Activated naive CD4-positive, alpha-beta T cell treated with anti-CD3 and anti-CD28 coated beads, Interleukin-2, amount 10 ng/mL, durations not matched to agents 7 days and 5 days (primary cell): Measurements from ENCODE around the gene DNAH6.

Experiments used
- CTCF ChIA-PET: fragments of 350-600 bp; sonication (Branson Sonifier 250); formaldehyde crosslinking; loops from one replicate; lab custom pipeline; 2021; ENCODE audit warnings: antibody characterized with exemption; lab: Charles Lee
- DNase-seq: peaks from one replicate; pipeline ENCODE4 v3.0.0-alpha.2; 2020
- H3K27ac Mint-ChIP-seq: one replicate; pipeline ENCODE4 v1.8.0; 2021; ENCODE audit warnings: mild to moderate bottlenecking, moderate library complexity, mixed read lengths
- H3K27me3 Mint-ChIP-seq: one replicate; pipeline ENCODE4 v1.8.0; 2021; ENCODE audit warnings: mild to moderate bottlenecking, mixed read lengths
- H3K36me3 Mint-ChIP-seq: one replicate; pipeline ENCODE4 v1.8.0; 2021; ENCODE audit warnings: mixed read lengths
- H3K4me1 Mint-ChIP-seq: one replicate; pipeline ENCODE4 v1.8.0; 2021; ENCODE audit warnings: mixed read lengths
- H3K4me3 Mint-ChIP-seq: one replicate; pipeline ENCODE4 v1.8.0; 2021; ENCODE audit warnings: mild to moderate bottlenecking, moderate library complexity, mixed read lengths
- H3K9me3 Mint-ChIP-seq: one replicate; pipeline ENCODE4 v1.8.0; 2021; ENCODE audit warnings: mixed read lengths

DNAH6 gene

GRCh38 chr2:84801811-84802210 is 285.5 kb downstream of the DNAH6 start:
- peaks cover 22% of the 10 kb centered on the region for H3K9me3 Mint-ChIP-seq
- no peak overlapping the region for H3K27ac Mint-ChIP-seq
- H3K36me3 Mint-ChIP-seq, result peaks cover 20% of the 10 kb centered on the region
- no peak for DNase-seq
- CTCF ChIA-PET, result no interaction called here
- H3K4me3 Mint-ChIP-seq, result no peak overlapping the region
- H3K4me1 Mint-ChIP-seq, result peaks cover 16% of the 10 kb centered on the region
- no peaks in the 10 kb centered on the region for H3K27me3 Mint-ChIP-seq

- no peak overlapping the region for H3K27ac Mint-ChIP-seq
- CTCF ChIA-PET, result no interaction called here
- no peaks in the 10 kb centered on the region for H3K27me3 Mint-ChIP-seq
- H3K9me3 Mint-ChIP-seq, result peaks cover 18% of the 10 kb centered on the region
- no peak overlapping the region for H3K4me3 Mint-ChIP-seq
- H3K36me3 Mint-ChIP-seq, result peaks cover 14% of the 10 kb centered on the region
- H3K4me1 Mint-ChIP-seq, result peaks cover 8% of the 10 kb centered on the region
- no peak for DNase-seq
Observed at GRCh38 chr2:84805250-84805958, 289.1 kb downstream of the DNAH6 start.

- Mint-ChIP-seq H3K9me3 (peaks cover 10% of the 10 kb centered on the region), H3K27ac (no peak overlapping the region), H3K27me3 (no peaks in the 10 kb centered on the region), H3K36me3 (peaks cover 9% of the 10 kb centered on the region), H3K4me3 (no peak overlapping the region), H3K4me1 (peaks cover 2% of the 10 kb centered on the region)
- CTCF ChIA-PET, result interaction anchor here (1.6 kb wide), 1 partner anchor 65 kb away, joined by 4 read pairs; no protein-coding TSS in a partner anchor
- no peak for DNase-seq
Observed at GRCh38 chr2:84807063-84807485, 290.8 kb downstream of the DNAH6 start.

GRCh38 chr2:84808279-84808678 is 292.0 kb downstream of the DNAH6 start:
- CTCF ChIA-PET, result no interaction called here
- DNase-seq, result no peak
- H3K4me1 Mint-ChIP-seq, result no peaks in the 10 kb centered on the region

GRCh38 chr2:84811839-84812431 is 295.6 kb downstream of the DNAH6 start:
- H3K4me1 Mint-ChIP-seq, result peaks cover 16% of the 10 kb centered on the region
- CTCF ChIA-PET, result no interaction called here
- DNase-seq, result no peak
- H3K4me3 Mint-ChIP-seq, result no peak overlapping the region
- peaks cover 14% of the 10 kb centered on the region for H3K36me3 Mint-ChIP-seq
- H3K27me3 Mint-ChIP-seq, result no peaks in the 10 kb centered on the region
- H3K9me3 Mint-ChIP-seq, result peaks cover 3% of the 10 kb centered on the region
- H3K27ac Mint-ChIP-seq, result no peak overlapping the region

More at GRCh38 chr2:84808279-84808678, 292.0 kb downstream of the DNAH6 start:
- Mint-ChIP-seq H3K9me3 (no peaks in the 10 kb centered on the region), H3K36me3 (peaks cover 4% of the 10 kb centered on the region), H3K4me3 (no peak overlapping the region), H3K27ac (no peak overlapping the region), H3K27me3 (no peaks in the 10 kb centered on the region)

- no peak overlapping the region for H3K4me3 Mint-ChIP-seq
- CTCF ChIA-PET, result no interaction called here
Observed at GRCh38 chr2:84815146-84815545, 298.8 kb downstream of the DNAH6 start.

GRCh38 chr2:84816426-84817026 is 300.2 kb downstream of the DNAH6 start:
- no peak for DNase-seq
- Mint-ChIP-seq H3K27me3 (no peaks in the 10 kb centered on the region), H3K27ac (no peak overlapping the region), H3K4me1 (peaks cover 36% of the 10 kb centered on the region), H3K36me3 (peaks cover 28% of the 10 kb centered on the region), H3K9me3 (peaks cover 3% of the 10 kb centered on the region), H3K4me3 (no peak overlapping the region)
- CTCF ChIA-PET, result no interaction called here

More at GRCh38 chr2:84815146-84815545, 298.8 kb downstream of the DNAH6 start:
- H3K27ac Mint-ChIP-seq, result no peak overlapping the region
- peaks cover 3% of the 10 kb centered on the region for H3K9me3 Mint-ChIP-seq
- DNase-seq, result no peak
- H3K36me3 Mint-ChIP-seq, result peaks cover 23% of the 10 kb centered on the region
- no peaks in the 10 kb centered on the region for H3K27me3 Mint-ChIP-seq
- H3K4me1 Mint-ChIP-seq, result peaks cover 34% of the 10 kb centered on the region

GRCh38 chr2:84817239-84817655 is 300.9 kb downstream of the DNAH6 start:
- Mint-ChIP-seq H3K27me3 (no peaks in the 10 kb centered on the region), H3K9me3 (peaks cover 3% of the 10 kb centered on the region), H3K4me3 (no peak overlapping the region), H3K4me1 (peaks cover 36% of the 10 kb centered on the region), H3K27ac (no peak overlapping the region), H3K36me3 (peaks cover 35% of the 10 kb centered on the region)
- DNase-seq, result no peak
- CTCF ChIA-PET, result interaction anchor here (1.5 kb wide), 1 partner anchor 10 kb away, joined by 5 read pairs; no protein-coding TSS in a partner anchor

- CTCF ChIA-PET, result interaction anchor here (0.6 kb wide), 1 partner anchor 22 kb away, joined by 3 read pairs; no protein-coding TSS in a partner anchor
Observed at GRCh38 chr2:84821806-84822205, 305.5 kb downstream of the DNAH6 start.

GRCh38 chr2:84823229-84823628 is 306.9 kb downstream of the DNAH6 start:
- Mint-ChIP-seq H3K36me3 (peaks cover 65% of the 10 kb centered on the region), H3K4me1 (peaks cover 7% of the 10 kb centered on the region), H3K4me3 (no peak overlapping the region), H3K27me3 (no peaks in the 10 kb centered on the region), H3K27ac (no peak overlapping the region), H3K9me3 (no peaks in the 10 kb centered on the region)
- CTCF ChIA-PET, result no interaction called here
- DNase-seq, result no peak

More at GRCh38 chr2:84821806-84822205, 305.5 kb downstream of the DNAH6 start:
- H3K36me3 Mint-ChIP-seq, result peaks cover 55% of the 10 kb centered on the region
- H3K4me1 Mint-ChIP-seq, result peaks cover 21% of the 10 kb centered on the region
- no peak for DNase-seq
- H3K27me3 Mint-ChIP-seq, result no peaks in the 10 kb centered on the region
- no peak overlapping the region for H3K27ac Mint-ChIP-seq
- no peaks in the 10 kb centered on the region for H3K9me3 Mint-ChIP-seq
- H3K4me3 Mint-ChIP-seq, result no peak overlapping the region

- Mint-ChIP-seq H3K4me1 (peaks cover 2% of the 10 kb centered on the region), H3K27me3 (no peaks in the 10 kb centered on the region), H3K9me3 (no peaks in the 10 kb centered on the region), H3K36me3 (peaks cover 69% of the 10 kb centered on the region), H3K27ac (no peak overlapping the region), H3K4me3 (no peak overlapping the region)
- CTCF ChIA-PET, result no interaction called here
- no peak for DNase-seq
Observed at GRCh38 chr2:84823788-84824187, 307.5 kb downstream of the DNAH6 start.

GRCh38 chr2:84827978-84828575 is 311.8 kb downstream of the DNAH6 start:
- CTCF ChIA-PET, result interaction anchor here (1.0 kb wide), 1 partner anchor 10 kb away, joined by 4 read pairs; no protein-coding TSS in a partner anchor
- DNase-seq, result no peak
- H3K9me3 Mint-ChIP-seq, result no peaks in the 10 kb centered on the region
- no peak overlapping the region for H3K4me3 Mint-ChIP-seq
- no peaks in the 10 kb centered on the region for H3K27me3 Mint-ChIP-seq
- H3K36me3 Mint-ChIP-seq, result peaks cover 57% of the 10 kb centered on the region
- peak overlapping the region; percentile 80 for H3K27ac Mint-ChIP-seq
- H3K4me1 Mint-ChIP-seq, result no peaks in the 10 kb centered on the region

- no peaks in the 10 kb centered on the region for H3K27me3 Mint-ChIP-seq
- H3K27ac Mint-ChIP-seq, result no peak overlapping the region
- peaks cover 50% of the 10 kb centered on the region for H3K36me3 Mint-ChIP-seq
- H3K9me3 Mint-ChIP-seq, result no peaks in the 10 kb centered on the region
- no peak for DNase-seq
- no peak overlapping the region for H3K4me3 Mint-ChIP-seq
- H3K4me1 Mint-ChIP-seq, result peaks cover 2% of the 10 kb centered on the region
- CTCF ChIA-PET, result no interaction called here
Observed at GRCh38 chr2:84829693-84830092, 313.4 kb downstream of the DNAH6 start.

GRCh38 chr2:84830095-84830494 is 313.8 kb downstream of the DNAH6 start:
- H3K36me3 Mint-ChIP-seq, result peaks cover 51% of the 10 kb centered on the region
- no peaks in the 10 kb centered on the region for H3K27me3 Mint-ChIP-seq
- H3K4me1 Mint-ChIP-seq, result peaks cover 6% of the 10 kb centered on the region
- no peak overlapping the region for H3K4me3 Mint-ChIP-seq
- CTCF ChIA-PET, result no interaction called here
- no peak overlapping the region for H3K27ac Mint-ChIP-seq
- no peak for DNase-seq
- peaks cover 2% of the 10 kb centered on the region for H3K9me3 Mint-ChIP-seq
